ENCODE measurements around the gene NDUFS1.
"Not testable (repeated sequence)": the region's sequence is repeated elsewhere in the genome, so short reads cannot be mapped to it uniquely, and the experiment has no call there.

NDUFS1 gene

DNA sequence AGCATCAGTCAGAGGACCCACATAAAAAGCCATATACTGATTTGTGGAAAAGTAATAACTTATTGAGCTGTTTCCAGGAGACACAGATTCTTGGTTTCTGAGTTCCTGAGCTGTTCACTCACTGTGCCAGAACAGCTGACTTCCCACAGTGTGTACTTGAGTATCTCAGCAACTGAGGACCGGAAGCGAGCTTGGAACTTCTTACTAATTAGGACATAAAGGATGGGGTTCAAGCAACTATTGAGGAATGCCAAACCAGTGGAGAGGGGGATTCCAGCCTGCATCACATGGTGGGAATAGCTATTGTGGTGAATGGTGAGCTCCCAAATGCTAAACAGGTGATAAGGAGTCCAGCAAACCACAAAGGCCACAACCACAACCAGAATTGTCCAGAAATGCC, 16.9 kb upstream of the NDUFS1 start:
- no peak for DNase-seq
- H3K4me2 ChIP-seq (ENCODE audit: low read depth, low read length), result no peak overlapping the region
- no peak overlapping the region for H3K4me3 ChIP-seq (ENCODE audit: low read length)
- H3F3A ChIP-seq (ENCODE audit: insufficient read depth, low read length), result no peaks in the 10 kb centered on the region
- H3K9me3 ChIP-seq (replicated peaks; ENCODE audit: insufficient read depth, low read length), result no peaks in the 10 kb centered on the region
- no peaks in the 10 kb centered on the region for H4K20me1 ChIP-seq (ENCODE audit: insufficient read depth, low read length)
- no peaks in the 10 kb centered on the region for H3K79me2 ChIP-seq (ENCODE audit: low read length)
- no peak overlapping the region for H2AFZ ChIP-seq (ENCODE audit: low read length)
- H3K27me3 ChIP-seq (replicated peaks; ENCODE audit: insufficient read depth, low read length), result no peaks in the 10 kb centered on the region
- no peak overlapping the region for H3K27ac ChIP-seq (ENCODE audit: low read length)
- H3K9me2 ChIP-seq (replicated peaks; ENCODE audit: insufficient read depth, low read length), result no peaks in the 10 kb centered on the region
- no peaks in the 10 kb centered on the region for H3K36me3 ChIP-seq (replicated peaks; ENCODE audit: insufficient read depth, low read length)
- TF ChIP-seq EZH2 (optimal IDR thresholded peaks at IDR 0.05; ENCODE audit: low read depth, low read length), result no peak
- TF ChIP-seq EZH2phosphoT487 (IDR thresholded peaks at IDR 0.05; ENCODE audit: low read length), result no peak
- TF ChIP-seq, protein P1, sequence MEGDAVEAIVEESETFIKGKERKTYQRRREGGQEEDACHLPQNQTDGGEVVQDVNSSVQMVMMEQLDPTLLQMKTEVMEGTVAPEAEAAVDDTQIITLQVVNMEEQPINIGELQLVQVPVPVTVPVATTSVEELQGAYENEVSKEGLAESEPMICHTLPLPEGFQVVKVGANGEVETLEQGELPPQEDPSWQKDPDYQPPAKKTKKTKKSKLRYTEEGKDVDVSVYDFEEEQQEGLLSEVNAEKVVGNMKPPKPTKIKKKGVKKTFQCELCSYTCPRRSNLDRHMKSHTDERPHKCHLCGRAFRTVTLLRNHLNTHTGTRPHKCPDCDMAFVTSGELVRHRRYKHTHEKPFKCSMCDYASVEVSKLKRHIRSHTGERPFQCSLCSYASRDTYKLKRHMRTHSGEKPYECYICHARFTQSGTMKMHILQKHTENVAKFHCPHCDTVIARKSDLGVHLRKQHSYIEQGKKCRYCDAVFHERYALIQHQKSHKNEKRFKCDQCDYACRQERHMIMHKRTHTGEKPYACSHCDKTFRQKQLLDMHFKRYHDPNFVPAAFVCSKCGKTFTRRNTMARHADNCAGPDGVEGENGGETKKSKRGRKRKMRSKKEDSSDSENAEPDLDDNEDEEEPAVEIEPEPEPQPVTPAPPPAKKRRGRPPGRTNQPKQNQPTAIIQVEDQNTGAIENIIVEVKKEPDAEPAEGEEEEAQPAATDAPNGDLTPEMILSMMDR (IDR thresholded peaks at IDR 0.05; ENCODE audit: low read length), result no peak
- H3K4me1 ChIP-seq (ENCODE audit: low read length), result no peaks in the 10 kb centered on the region
- H3K9ac ChIP-seq (ENCODE audit: low read length), result no peak overlapping the region

DNA sequence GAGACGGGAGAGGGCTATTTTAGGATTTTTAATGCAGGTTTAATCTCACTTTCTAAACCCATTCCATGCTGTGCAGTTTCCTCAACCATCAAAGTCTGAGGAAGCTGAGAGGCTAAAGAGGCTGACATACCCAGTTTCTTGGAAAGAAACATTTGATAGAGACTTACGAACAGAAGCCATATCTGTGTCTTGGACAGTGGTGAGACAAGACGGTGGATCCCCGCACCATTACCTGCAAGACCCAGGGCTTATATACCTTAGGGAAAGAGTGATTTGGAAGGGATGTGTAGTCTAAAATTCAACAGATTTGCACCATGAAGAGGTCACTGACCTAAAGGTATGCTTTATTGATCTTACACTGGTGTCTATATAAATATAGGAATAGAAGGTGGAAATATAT, 13.9 kb upstream of the NDUFS1 start:
- Histone ChIP-seq H3K9ac (ENCODE audit: low read length) (no peak overlapping the region), H3F3A (ENCODE audit: insufficient read depth, low read length) (no peaks in the 10 kb centered on the region), H3K9me3 (replicated peaks; ENCODE audit: insufficient read depth, low read length) (no peaks in the 10 kb centered on the region), H4K20me1 (ENCODE audit: insufficient read depth, low read length) (no peaks in the 10 kb centered on the region), H3K4me3 (ENCODE audit: low read length) (no peak overlapping the region), H3K4me1 (ENCODE audit: low read length) (no peaks in the 10 kb centered on the region), H2AFZ (ENCODE audit: low read length) (no peak overlapping the region), H3K79me2 (ENCODE audit: low read length) (no peaks in the 10 kb centered on the region), H3K36me3 (replicated peaks; ENCODE audit: insufficient read depth, low read length) (no peaks in the 10 kb centered on the region), H3K27ac (ENCODE audit: low read length) (no peak overlapping the region), H3K9me2 (replicated peaks; ENCODE audit: insufficient read depth, low read length) (no peaks in the 10 kb centered on the region), H3K4me2 (ENCODE audit: low read depth, low read length) (no peak overlapping the region), H3K27me3 (replicated peaks; ENCODE audit: insufficient read depth, low read length) (no peaks in the 10 kb centered on the region)
- TF ChIP-seq, protein P1 (IDR thresholded peaks at IDR 0.05; ENCODE audit: low read length), result no peak
- no peak for TF ChIP-seq EZH2 (optimal IDR thresholded peaks at IDR 0.05; ENCODE audit: low read depth, low read length)
- TF ChIP-seq EZH2phosphoT487 (IDR thresholded peaks at IDR 0.05; ENCODE audit: low read length), result no peak
- DNase-seq, result no peak

DNA sequence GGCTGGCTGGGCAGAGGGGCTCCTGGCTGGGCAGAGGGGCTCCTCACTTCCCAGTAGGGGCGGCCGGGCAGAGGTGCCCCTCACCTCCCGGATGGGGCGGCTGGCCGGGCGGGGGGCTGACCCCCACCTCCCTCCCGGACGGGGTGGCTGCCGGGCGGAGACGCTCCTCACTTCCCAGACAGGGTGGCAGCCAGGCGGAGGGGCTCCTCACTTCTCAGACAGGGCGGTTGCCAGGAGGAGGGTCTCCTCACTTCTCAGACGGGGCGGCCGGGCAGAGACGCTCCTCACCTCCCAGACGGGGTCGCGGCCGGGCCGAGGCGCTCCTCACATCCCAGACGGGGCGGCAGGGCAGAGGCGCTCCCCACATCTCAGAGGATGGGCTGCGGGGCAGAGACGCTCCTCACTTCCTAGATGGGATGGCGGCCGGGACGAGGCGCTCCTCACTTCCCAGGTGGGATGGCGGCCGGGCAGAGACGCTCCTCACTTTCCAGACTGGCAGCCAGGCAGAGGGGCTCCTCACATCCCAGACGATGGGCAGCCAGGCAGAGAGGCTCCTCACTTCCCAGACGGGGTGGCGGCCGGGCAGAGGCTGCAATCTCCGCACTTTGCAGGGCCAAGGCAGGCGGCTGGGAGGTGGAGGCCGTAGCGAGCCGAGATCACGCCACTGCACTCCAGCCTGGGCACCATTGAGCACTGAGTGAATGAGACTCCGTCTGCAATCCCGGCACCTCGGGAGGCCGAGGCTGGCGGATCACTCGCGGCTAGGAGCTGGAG, 12.6 kb upstream of the NDUFS1 start:
- not testable (repeated sequence) for H3K9me2 ChIP-seq (replicated peaks; ENCODE audit: insufficient read depth, low read length); H4K20me1 ChIP-seq (ENCODE audit: insufficient read depth, low read length); H3K4me2 ChIP-seq (ENCODE audit: low read depth, low read length); H3K4me1 ChIP-seq (ENCODE audit: low read length); H3K27me3 ChIP-seq (replicated peaks; ENCODE audit: insufficient read depth, low read length); H3K4me3 ChIP-seq (ENCODE audit: low read length); H3K9me3 ChIP-seq (replicated peaks; ENCODE audit: insufficient read depth, low read length); H3K9ac ChIP-seq (ENCODE audit: low read length); DNase-seq; H3K79me2 ChIP-seq (ENCODE audit: low read length); H3K27ac ChIP-seq (ENCODE audit: low read length); H3F3A ChIP-seq (ENCODE audit: insufficient read depth, low read length); H3K36me3 ChIP-seq (replicated peaks; ENCODE audit: insufficient read depth, low read length); H2AFZ ChIP-seq (ENCODE audit: low read length)

DNA sequence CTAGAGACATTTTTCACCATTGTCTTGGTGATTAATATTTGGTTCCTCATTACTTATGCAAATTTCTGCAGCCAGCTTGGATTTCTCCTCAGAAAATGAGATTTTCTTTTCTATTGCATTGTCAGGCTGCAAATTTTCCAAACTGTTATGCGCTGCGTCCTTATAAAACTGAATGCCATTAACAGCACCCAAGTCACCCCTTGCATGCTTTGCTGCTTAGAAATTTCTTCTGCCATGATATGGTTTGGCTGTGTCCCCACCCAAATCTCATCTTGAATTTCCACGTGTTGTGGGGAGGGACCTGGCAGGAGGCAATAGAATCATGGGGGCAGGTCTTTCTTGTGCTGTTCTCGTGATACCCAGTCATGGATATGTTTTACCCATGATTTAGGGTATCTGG, 9.0 kb upstream of the NDUFS1 start:
- not testable (repeated sequence) for H3K9ac ChIP-seq (ENCODE audit: low read length); H3K4me1 ChIP-seq (ENCODE audit: low read length); H3K9me3 ChIP-seq (replicated peaks; ENCODE audit: insufficient read depth, low read length); H3K9me2 ChIP-seq (replicated peaks; ENCODE audit: insufficient read depth, low read length); H2AFZ ChIP-seq (ENCODE audit: low read length); H4K20me1 ChIP-seq (ENCODE audit: insufficient read depth, low read length); H3K27me3 ChIP-seq (replicated peaks; ENCODE audit: insufficient read depth, low read length); DNase-seq; H3F3A ChIP-seq (ENCODE audit: insufficient read depth, low read length); H3K27ac ChIP-seq (ENCODE audit: low read length); H3K36me3 ChIP-seq (replicated peaks; ENCODE audit: insufficient read depth, low read length); H3K79me2 ChIP-seq (ENCODE audit: low read length); H3K4me3 ChIP-seq (ENCODE audit: low read length); H3K4me2 ChIP-seq (ENCODE audit: low read depth, low read length)

Data from MM.1S (cell line).